Activated T-cell treated with anti-CD3 and anti-CD28 coated beads for 1 hour (primary cell): ENCODE measurements around the gene CNTNAP3.
"Not testable (repeated sequence)": the region's sequence is repeated elsewhere in the genome, so short reads cannot be mapped to it uniquely, and the experiment has no call there.

Source experiments
- DNase-seq: peaks from one replicate; pipeline ENCODE4 v3.0.0-alpha.2; 2020; ENCODE audit warnings: low read depth

Gene CNTNAP3

DNA sequence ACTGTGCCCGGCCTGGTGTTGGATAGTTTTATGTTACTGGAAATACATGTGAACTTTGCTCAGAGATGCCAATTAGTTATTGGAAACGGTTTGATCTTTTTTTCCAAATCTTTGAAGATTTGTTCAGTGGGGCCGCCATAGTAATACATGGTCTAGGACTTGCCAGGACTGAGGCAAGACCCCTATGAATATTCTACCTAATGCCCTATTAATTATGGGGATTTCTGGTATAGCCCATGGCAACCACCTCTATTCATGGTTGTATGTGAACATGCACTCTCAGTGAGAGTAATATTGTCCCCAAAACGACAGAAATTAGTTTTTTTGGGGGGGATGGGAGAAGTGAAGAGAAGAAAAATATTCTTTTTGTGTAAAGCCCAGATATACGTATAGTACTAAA lies 220.3 kb downstream of the CNTNAP3 start:
- not testable (repeated sequence) for DNase-seq

- not testable (repeated sequence) for DNase-seq
Measured at GRCh38 chr9:39062966-39063365, 225.0 kb downstream of the CNTNAP3 start.

DNA sequence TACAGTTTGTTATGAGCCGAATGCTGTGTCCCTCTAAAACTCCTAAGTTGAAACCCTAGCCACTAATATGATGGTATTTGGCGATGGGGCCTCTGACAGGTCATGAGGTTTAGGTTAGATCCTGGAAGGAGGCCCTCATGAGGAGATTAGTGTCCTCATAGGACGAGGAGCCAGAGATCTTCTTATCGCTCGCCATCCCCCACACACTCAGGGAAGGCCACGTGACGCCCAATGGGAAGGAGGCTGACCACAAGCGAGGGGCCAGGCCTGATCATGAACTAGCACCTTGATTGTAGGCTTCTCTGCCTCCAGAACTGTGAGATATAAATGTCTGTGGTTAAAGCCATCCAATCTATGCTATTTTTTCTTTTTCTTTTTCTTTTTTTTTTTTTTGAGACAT lies 233.5 kb downstream of the CNTNAP3 start:
- not testable (repeated sequence) for DNase-seq

DNA sequence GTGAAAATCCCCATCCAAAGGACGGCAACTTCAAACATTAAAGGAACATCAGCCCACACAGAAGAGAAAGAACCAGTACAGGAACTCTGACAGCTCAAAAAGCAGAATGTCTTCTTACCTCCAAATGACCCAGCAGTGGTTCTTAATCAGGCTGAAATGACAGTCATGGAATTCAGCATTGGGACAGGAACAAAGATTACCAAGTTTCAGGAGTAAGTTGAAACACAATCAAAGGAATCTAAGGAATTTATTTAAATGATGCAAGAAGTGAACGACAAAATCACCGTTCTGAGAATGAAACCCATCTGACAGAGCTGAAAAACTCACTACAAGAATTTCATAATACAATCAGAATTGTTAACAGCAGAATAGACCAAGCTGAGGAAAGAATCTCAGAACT lies 241.1 kb downstream of the CNTNAP3 start:
- DNase-seq = not testable (repeated sequence)

- DNase-seq = not testable (repeated sequence)
Measured at GRCh38 chr9:39042352-39042803, 245.6 kb downstream of the CNTNAP3 start.

- DNase-seq = not testable (repeated sequence)
Measured at GRCh38 chr9:39041774-39042173, 246.2 kb downstream of the CNTNAP3 start.

GRCh38 chr9:39039148-39039547 lies 248.8 kb downstream of the CNTNAP3 start:
- not testable (repeated sequence) for DNase-seq

GRCh38 chr9:39038221-39038620 lies 249.7 kb downstream of the CNTNAP3 start:
- DNase-seq = not testable (repeated sequence)

DNA sequence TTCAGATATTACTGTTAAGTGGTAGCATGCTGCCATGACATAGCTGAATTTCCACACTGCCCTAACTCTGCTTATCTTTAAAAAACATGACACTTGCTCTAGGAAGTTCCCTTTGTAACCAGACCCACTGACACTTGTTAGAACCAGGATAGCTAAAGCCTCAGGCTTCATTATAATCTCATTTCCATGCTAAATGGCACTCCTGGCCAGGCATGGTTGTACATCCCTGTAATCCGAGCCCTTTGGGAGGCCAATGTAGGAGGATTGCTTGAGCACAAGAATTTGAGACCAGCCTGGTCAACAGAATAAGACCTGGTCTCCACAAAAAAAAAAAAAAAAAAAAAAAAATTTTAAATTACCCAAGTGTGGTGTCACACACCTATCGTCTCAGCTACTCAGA lies 254.1 kb downstream of the CNTNAP3 start:
- DNase-seq = not testable (repeated sequence)

DNA sequence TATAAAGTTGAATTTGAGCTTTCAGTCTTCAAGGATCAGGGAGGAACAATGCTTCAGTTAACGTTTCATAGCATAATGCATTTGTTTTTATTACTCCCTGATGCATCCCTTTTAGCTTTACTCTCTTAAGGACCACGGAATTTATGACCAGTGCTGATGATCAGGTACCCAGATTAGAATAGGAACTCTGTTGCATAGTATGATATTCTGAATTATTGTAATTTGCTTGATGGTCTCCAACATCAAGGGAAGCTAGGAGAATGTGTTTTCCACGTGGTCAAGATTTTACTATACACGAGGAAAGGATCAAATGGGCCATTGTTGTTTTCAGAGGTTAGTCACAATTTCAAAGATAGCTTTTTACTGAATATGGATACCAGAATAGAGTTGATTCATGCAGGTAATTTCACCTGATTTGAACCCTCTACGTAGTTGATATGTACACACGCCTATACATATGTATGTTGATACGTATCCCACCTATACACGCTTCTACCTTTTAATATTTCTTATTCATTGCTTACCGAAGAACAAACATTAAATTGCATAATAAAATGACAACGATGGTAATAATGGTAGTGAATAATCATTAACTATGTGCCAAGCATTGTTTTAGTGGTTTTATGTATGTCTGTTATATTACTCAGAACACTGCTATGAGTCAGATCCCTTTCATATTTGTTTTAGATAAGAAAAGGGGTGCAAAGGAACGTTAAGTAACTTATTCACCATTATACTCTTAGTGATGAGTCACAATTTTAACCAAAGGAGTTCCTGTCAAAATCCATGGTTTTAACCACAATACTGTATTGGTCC lies 257.6 kb downstream of the CNTNAP3 start:
- not testable (repeated sequence) for DNase-seq

DNA sequence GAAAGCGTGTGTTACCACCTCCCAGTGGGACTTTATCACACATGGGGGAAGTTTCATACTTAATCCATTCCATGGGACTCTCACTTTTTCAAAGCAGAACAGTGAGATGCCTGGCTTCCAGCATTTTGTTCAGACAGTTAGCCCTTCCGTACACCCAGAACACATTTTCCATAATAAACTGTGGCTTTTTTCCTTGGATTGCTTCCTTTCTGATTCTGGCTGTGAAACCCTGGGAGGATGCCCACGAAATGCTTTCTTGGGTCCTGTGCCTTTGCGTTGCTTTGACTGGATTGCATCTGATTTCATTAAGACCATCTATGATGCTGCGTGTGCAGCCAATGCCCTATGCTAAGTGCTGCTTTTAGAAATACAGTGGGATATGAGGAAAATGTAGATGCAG lies 259.1 kb downstream of the CNTNAP3 start:
- DNase-seq = not testable (repeated sequence)

DNA sequence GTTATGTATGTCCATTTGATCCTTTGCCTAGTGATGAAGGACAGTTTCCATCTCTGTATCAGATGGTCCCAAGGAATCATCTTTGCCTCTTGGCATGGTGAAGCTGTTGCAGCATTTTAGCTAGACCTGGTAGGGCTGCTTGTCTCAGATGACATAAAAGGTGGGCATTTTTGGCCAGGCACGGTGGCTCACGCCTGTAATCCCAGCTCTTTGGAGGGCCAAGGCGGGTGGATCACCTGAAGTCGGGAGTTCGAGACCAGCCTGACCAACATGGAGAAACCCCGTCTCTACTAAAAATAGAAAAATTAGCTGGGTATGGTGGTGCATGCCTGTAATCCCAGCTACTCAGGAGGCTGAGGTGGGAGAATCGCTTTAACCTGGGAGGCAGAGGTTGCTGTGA lies 259.8 kb downstream of the CNTNAP3 start:
- not testable (repeated sequence) for DNase-seq

DNA sequence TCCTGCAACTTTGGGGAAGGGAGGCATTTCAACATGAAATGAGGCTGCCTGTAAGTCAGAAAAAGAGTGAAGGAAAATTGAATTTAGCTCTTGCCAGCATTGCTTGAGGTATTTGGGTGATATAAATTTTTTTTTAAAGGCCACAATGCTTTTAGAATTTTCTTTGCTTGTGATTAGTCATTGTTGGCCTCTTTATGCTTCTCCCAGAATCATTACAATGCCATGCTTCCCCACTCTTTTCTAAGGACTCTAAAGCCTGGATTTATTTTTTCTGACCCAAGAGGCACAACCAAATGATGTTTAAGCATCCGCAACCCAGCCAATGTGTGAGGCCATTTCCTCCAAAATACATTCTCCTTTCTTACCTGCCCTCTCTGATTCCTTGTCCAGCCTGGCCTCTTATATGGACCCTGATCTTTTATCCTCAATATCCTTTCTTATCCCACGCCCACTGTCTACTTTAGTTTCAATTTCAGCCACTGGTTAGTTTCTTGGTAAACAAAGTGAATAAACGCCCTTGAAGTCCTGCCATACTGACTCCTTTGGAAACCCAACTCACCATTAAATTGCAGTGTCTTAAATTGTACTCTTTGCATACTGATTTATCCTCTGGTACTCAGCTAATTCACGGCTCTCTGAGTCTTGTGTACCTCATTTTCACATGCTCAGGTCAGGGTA lies 261.9 kb downstream of the CNTNAP3 start:
- not testable (repeated sequence) for DNase-seq
